Bronchial epithelial cell (primary cell): ENCODE results near the gene RNU6-1. TPM values are rescaled to one million over a fixed set of nuclear protein-coding genes. Genes with fewer than 3 reads are reported as not detected.

Experiments used
- DNase-seq: peaks from one replicate; pipeline ENCODE4 v3.0.0-alpha.2; 2010; ENCODE audit warnings: low read depth
- FAIRE-seq: peaks from 2 replicates; lab custom pipeline; 2011; peaks lifted over from hg19 to GRCh38; lab: Jason Lieb, UNC
- H3K27me3 ChIP-seq: 2 replicates; pipeline ENCODE4 v1.5.1; 2011; ENCODE audit warnings: low read length; ENCODE audit not compliant: control insufficient read depth, insufficient read depth
- H3K36me3 ChIP-seq: 2 replicates; pipeline ENCODE4 v1.5.1; 2011; ENCODE audit warnings: low read length; ENCODE audit not compliant: control insufficient read depth, insufficient read depth
- H3K4me3 ChIP-seq: 2 replicates; pipeline ENCODE4 v1.5.1; 2011; ENCODE audit warnings: mild to moderate bottlenecking, low read depth, low read length, control low read depth
- total RNA-seq: library from RNA; depleted of rRNA; stranded (reverse); fragments of >200 nt; gene quantifications from 2 replicates; pipeline ENCODE4 v1.2.1, GENCODE V29; 2014
- TF ChIP-seq, protein P1 (sequence below): IDR thresholded peaks from 2 replicates; pipeline ENCODE4 v1.5.1; 2011; ENCODE audit warnings: mild to moderate bottlenecking, moderate library complexity, low read length, control low read depth, inconsistent platforms; ENCODE audit not compliant: insufficient read depth, severe bottlenecking

RNU6-1 gene
- total RNA-seq, 1 donor from 2014 or later, result not detected

DNA sequence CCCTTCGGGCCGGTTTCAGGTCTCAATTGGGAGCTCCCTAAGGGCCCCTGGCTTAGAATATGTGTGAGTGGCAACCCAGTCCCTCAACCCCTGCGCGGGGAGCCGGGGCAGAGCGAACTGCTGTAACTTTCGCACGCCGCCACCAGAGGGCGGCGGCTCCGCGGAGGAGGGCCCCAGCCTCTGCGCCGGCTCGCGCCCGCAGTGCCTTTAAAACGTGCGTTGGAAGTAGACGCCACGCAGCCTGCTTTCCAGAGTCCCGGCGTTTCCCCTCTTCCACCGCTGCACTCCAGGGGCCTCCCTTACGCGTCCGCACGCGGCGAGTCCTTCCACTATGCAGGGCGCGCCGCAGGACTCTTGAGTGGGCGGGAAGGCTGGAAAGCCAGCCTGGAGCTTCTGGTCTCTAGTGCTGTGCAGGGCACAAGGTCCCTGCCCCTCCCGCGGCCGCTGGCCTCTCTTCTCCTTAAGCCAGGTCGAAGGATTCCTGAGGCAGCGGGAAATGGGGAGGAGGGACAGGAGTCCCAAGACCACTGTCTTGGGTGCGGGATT is 23.7 kb upstream of the RNU6-1 start:
- Histone ChIP-seq H3K27me3 (peaks cover 2% of the 10 kb centered on the region), H3K36me3 (no peaks in the 10 kb centered on the region), H3K4me3 (peak overlapping the region; percentile 40)
- peak; percentile 32 for DNase-seq
- TF ChIP-seq, protein P1, sequence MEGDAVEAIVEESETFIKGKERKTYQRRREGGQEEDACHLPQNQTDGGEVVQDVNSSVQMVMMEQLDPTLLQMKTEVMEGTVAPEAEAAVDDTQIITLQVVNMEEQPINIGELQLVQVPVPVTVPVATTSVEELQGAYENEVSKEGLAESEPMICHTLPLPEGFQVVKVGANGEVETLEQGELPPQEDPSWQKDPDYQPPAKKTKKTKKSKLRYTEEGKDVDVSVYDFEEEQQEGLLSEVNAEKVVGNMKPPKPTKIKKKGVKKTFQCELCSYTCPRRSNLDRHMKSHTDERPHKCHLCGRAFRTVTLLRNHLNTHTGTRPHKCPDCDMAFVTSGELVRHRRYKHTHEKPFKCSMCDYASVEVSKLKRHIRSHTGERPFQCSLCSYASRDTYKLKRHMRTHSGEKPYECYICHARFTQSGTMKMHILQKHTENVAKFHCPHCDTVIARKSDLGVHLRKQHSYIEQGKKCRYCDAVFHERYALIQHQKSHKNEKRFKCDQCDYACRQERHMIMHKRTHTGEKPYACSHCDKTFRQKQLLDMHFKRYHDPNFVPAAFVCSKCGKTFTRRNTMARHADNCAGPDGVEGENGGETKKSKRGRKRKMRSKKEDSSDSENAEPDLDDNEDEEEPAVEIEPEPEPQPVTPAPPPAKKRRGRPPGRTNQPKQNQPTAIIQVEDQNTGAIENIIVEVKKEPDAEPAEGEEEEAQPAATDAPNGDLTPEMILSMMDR, result peak; percentile 98
- FAIRE-seq, result no peak

DNA sequence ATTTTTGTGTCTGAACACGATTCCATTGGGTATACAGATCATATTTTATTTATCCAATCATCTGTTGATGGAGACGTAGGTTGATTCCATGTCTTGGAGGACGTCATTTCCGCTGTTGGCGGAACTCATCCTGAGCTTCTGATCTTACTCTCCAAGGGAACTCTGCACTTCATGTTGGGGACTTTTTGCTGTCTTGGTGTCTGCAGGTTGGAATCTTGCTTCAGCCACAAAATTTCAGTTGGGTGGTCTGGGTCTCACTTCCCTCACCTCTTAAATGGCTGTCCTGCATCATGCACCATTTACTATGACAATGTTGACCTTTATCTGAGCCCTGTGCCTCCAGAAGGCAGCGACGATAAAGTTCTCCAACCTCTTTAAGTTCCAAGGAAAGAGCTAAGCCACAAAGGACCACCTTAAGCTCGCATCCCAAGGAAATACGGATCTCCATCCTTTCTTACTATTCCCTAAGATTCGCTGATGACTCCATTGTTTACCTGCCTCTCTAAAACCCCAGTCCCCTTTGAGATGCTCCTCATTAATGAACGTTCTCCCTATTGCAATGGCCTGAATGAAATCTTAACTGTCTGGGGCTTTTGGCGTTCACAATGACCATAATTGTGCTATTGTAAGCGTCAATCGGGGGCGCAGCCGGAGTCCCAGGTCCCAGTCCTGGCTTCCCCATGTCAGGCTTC is 23.1 kb upstream of the RNU6-1 start:
- TF ChIP-seq, protein P1, result no peak
- DNase-seq (no peak), FAIRE-seq (no peak)
- Histone ChIP-seq H3K4me3 (no peak overlapping the region), H3K27me3 (peaks cover 2% of the 10 kb centered on the region), H3K36me3 (no peaks in the 10 kb centered on the region)

DNA sequence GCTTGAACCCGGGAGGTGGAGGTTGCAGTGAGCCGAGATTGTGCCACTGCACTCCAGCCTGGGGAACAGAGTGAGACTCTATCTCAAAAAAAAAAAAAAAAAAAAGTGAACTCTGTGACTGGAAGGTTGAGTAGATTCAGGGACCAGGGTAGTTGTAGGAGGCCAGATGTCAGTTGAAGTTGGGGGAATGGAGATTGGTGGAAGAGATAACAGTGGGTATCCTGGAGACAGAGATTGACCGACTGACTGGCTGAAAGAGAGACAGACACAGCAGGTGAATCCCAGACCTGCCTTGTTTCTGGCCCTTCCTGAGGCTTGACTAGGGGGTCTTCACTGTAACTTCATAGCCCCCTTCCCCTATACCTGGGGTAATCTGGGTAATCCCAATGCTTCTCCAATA is 22.1 kb upstream of the RNU6-1 start:
- TF ChIP-seq, protein P1, result no peak
- Histone ChIP-seq H3K36me3 (no peaks in the 10 kb centered on the region), H3K27me3 (peaks cover 2% of the 10 kb centered on the region), H3K4me3 (no peak overlapping the region)
- DNase-seq (no peak), FAIRE-seq (no peak)

DNA sequence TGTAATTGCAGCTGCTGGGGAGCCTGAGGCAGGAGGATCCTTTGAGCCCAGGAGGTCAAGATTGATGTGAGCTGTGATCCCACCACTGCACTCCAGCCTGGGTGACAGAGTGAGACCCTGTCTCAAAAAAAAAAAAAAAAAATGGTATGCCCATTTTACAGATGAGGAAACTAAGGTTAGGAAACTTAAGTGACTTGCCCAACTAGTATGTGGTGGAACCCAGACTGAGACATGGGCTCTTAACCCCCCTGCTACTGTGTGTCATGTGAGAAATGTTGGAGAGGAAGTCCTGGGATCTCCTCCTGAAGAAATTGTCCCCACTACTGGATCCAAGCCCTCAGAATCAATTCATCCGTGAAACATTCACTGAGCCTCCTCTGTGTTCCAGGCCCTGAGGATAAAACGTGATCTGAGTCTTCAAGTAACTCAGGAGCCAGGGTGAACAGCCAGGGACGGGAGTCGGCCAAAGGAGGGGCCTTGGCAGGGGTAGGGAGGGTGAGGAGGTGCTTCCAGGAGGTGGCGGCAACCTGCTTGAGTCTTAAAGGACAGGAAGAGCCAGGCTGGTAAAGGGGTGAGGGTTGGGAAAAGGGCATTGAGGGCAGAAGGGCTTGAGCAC is 19.6 kb upstream of the RNU6-1 start:
- no peaks in the 10 kb centered on the region for H3K36me3 ChIP-seq
- no peak for FAIRE-seq
- no peak for DNase-seq
- no peak overlapping the region for H3K4me3 ChIP-seq
- H3K27me3 ChIP-seq, result no peaks in the 10 kb centered on the region
- TF ChIP-seq, protein P1, result no peak

DNA sequence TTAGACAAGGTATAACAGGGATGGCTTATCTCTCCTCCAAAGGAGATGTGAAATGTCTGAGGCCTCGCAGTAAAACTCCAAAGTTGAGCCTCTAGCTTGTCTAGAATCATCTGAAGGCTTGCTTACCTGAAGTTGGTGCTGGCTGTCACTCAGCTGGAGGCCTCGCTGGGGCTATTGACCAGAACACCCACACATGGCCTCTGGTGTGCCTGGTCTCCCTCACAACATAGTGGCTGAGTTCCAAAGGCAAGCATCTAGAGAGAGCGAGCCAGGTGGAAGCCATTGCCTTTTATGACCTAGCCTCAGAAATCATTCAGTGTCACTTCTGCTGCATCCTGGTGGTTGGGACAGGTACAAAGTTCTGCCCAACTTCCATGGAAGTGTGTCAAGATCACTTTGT is 17.4 kb upstream of the RNU6-1 start:
- DNase-seq (no peak), FAIRE-seq (no peak)
- no peaks in the 10 kb centered on the region for H3K36me3 ChIP-seq
- H3K27me3 ChIP-seq, result no peaks in the 10 kb centered on the region
- H3K4me3 ChIP-seq, result no peak overlapping the region
- TF ChIP-seq, protein P1, result no peak
